ENCODE data around the gene C18orf54.
"Not testable (repeated sequence)": the region's sequence is repeated elsewhere in the genome, so short reads cannot be mapped to it uniquely, and the experiment has no call there.

Gene C18orf54

DNA sequence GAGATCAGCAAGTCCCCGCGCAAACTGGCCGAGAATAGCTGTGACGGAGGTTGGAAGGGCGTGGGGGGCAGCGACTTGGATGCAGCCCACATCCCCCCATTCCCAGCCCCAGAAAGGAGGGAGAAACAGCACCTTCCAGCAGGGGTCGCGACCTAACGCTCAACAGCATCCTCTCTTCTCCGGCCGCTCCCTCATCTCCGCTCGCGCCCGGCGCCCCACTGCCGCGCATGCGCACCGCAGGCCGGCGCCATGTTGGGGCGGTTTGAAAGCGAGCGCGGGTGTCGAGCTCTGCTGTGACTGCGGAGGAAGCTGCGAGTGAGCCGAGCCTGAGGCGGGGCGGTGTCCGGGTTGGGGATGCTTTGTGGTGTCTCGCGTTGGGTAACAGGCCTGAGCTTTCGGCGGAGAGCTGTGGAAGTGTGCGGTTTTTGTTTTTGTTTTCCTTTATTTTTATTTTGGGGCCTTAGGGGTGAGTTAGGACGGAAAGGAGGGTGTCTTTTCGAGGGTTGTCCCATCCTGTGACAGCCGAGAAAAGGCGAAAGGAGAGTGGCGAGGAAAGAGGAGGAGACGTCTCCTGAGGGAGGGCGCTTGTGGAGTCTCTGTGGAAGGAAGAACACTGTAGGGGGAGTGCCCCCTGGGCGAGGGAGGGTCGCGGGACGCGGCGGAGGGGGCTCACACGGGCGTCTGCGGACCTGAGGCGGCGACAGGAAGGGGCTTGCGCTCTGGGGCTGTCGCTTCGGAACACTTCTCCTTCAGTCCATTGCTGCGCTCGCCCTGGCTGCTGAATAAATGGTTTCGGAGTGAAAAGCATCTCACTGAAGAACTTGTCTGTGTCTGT lies at the start of gene C18orf54, which contains the start of gene STARD6:
C18orf54 (plus strand) TSS at position 247 of the 835 bp plus-strand sequence. CDS start 2,667 bp downstream, outside the sequence.
STARD6 (minus strand) TSS at position 199 of the 835 bp plus-strand sequence. CDS start 3,285 bp downstream, outside the sequence.
- peak; percentile 80 to 91 (median 86) for DNase-seq

DNA sequence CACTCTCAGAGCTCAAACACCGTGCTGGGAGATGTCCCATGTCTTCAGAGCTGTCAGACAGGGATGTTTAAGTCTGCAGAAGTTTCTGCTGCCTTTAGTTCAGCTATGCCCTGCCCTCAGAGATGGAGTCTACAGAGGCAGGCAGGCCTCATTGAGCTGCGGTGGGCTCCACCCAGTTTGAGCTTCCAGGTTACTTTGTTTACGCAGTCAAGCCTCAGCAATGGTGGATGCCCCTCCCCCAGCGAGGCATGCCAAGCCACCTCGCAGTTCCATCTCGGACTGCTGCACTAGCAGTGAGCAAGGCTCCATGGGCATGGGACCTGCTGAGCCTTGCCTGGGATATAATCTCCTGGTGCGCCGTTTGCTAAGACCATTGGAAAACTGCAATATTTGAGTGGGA lies 48.1 kb upstream of the C18orf54 start:
- DNase-seq = not testable (repeated sequence)

DNA sequence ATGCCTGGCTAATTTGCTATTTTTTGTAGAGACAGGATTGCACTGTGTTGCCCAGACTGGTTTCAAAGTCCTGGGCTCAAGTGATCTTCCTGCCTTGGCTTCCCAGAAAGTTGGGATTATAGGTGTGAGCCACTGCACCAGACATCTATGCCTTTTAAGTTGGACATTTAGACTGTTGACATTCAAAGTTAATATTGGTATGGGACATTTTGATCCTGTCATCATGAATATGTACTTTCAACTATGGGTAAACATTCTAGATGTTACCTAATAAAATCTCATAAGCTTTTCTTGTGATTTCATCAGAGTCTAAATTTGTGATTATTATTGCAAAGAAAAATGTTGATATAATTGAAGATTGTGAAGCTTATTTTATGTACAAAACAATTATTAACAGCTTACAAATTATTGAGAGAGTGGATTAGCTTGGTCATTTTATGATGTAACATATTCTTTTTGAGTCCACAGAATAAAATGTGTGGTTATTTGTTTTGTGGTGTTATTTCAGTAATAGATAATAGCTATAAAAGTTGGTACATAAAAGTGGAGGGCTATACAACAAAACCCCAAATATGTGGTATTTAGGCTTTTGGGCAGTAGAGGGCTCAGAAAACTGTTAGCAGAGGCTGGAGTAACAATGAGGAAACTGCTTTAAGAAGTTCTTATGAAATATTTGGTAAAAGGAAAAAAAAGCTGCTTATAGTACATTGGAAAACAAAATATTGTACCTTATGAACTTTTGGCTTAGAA lies 41.5 kb upstream of the C18orf54 start:
- DNase-seq = no peak

DNA sequence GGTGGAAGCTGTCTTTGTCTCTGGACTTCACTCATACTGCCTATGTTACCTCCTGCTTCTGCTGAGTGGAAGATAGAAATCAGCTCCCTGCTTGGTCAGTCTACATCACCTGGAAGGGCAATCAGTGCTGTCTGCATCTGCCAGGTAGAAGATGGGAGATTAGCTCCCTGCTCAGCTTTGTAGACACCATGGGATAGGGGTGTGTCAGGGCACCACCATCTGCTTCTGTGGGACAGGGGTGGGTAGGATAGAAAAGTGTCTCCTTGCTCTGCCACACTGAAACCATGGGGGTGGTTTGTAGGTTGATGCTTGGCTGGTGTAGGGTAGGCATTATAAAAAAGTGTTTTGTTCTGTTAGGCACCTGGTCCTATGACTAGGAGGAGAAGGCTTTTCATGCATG lies 34.1 kb upstream of the C18orf54 start:
- DNase-seq = no peak

DNA sequence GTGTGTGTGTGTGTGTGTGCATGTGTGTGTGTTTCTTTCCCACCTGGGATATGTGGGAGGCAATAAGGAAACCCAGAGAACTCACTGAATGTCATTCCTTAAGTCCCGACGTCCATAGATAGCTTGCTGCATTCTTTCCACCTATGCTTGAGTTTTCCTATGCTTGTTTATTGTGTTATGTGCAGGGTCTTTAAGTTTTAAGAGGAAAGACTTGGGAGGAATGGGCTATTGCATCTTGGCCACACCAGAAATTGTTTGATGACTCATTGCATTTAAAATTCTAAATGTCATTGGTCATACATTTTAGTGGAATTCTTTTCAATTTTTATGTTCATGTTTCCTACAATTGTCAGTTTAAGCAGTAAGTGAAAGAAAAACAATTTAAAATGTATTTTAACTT lies 33.7 kb upstream of the C18orf54 start:
- DNase-seq = no peak

DNA sequence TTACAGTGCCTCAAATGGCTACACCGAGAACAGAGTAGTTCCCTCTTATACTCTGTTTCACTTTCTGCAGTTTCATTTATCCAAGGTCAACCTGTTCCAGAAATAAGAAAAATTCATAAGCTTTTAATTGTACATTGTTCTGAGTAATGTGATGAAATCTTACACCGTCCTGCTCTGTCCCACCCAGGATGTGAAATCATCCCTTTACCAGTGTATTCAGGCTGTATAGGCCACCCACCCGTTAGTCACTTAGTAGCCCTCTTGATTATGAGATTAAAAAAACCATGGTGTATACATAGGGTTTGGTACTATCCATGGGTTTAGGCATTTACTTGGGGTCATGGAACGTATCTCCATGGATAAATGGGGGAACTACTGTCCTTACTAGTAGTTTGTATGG lies 29.9 kb upstream of the C18orf54 start:
- no peak for DNase-seq

DNA sequence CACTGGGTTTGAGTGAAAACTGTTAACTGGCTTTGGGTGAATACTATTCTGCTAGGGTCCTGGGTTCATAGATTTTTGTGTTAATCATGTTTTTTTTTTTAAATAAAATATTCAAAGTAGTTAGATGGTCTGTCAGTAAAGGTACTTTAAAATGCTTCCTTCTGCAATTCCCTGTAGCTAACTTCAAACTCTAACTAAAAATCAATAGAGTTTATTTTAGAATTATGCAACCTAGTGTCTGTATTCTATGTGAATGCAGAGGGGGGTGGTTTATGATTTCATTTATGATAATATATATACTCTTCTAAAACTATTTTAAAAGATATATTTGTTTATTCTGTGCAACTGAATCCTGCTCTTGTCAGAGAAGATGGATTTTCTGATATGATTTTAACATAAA lies 27.9 kb upstream of the C18orf54 start:
- no peak for DNase-seq

DNA sequence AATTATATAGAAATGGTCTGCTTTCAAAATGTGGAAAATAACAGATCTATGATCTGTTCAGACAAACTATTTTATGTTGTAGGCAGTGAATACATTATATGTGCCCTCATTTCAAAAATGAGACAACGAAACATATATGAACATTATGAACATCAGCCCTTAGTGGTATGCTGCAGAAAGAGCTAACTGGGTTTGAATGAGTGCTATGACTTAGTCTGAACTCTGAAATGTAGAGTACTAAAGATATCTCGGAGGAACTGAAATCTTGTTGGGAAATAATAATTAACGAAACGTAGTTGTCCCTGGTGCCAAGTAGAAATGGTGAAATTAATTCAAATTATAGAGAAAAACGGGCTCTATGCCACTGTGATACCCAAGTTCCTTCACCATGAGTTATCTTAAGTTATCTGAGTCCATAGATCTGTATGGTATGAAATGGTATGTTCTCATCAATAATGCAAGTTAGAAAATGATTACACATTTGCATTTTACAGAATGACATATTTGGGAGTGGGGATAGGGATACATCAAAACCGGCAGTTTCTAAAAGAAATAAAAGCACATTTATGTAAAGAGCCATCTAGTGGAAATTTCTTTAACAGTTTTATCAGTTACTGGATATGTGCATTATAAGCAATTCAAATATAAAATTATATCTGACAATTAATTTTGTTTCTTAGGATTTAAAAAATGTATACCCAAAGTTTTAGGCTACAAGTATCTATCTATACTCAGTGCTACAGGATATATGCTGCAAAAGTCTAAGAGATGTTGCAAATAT lies 26.7 kb upstream of the C18orf54 start:
- DNase-seq = no peak

DNA sequence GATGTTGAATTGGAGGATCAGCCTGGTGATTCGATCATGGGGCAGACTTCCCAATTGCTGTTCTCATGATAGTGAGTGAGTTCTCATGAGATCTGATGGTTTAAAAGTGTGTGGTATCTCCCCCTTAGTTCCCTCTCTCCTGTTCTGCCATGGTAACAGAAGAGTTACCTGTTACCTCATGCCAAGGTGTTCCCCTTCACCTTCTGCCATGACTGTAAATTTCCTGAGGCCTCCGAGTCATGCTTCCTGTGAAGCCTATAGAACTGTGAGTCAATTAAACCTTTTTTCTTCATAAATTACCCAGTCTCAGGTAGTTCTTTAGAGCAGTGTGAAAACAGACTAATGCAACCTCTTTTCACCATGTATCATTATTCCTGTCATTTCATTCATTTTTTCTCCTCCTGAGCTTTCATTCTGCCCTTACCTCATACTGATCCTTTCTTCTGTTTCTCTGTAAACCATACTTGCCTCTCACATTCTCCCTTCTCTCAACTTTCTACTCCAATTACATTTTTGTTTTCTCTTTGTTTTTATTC lies 22.0 kb upstream of the C18orf54 start:
- DNase-seq = no peak

DNA sequence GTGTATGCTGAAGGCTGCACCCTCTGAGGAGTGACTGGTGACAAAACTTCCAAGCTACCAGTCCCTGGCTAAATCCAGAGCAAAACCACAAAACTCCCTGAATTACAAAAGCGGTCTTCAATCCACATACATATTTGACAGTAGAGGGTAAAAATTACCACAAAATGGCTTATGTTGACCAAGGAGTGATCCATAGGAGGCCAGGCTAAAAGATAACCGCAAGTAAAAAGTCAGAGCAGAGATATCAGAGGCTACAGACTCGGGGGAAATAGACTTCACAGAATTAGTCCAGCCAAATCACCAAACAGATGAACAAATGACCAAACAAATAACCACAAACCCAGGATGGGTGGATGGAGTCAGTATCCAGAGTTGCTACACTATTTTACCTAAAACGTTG lies 19.5 kb upstream of the C18orf54 start:
- no peak for DNase-seq

DNA sequence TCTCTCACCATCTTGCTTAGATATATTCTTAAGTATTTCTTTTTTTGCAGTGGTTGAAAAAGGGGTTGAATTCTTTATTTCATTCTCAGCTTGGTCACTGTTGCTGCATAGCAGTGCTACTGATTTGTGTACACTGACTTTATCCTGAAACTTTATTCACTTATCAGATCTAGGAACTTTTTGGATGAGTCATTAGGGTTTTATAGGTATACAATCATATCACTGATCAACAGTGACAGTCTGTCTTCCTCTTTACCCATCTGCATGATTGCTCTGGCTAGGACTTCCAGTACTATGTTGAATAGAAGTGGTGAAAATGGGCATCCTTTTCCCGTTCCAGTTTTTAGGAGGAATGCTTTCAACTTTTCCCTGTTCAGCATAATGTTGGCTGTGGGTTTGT lies 6.5 kb upstream of the C18orf54 start:
- no peak for DNase-seq

DNA sequence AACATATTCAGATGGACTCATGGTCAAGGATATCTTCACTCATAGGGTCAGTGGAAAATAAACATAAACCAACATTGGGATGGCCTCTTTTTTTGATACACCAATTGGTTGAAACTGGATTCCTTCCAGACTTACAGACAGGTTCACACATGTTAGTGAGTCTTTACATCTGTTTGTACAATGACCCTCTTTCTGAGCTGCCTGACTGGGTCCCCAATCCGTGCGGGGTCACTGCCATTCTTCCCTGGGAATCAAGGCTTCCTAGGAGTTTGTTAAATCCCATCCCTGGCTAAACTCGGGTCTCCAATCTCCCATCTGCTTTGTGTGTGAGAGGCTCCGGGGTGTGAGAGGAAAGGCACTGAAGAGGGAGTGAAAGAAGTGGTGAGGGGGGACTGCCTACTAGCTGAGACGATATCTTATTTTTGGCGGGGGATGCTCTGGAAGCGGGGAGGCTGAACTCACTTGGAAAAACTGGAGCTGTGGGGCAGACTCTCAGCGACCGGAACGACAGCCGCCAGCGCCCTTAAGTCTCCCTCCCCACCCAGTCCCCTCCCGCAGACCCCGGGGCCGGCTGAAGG lies 535 bp upstream of the C18orf54 start:
- DNase-seq = peak in 2 of 6 experiments; percentile 27 to 62

DNA sequence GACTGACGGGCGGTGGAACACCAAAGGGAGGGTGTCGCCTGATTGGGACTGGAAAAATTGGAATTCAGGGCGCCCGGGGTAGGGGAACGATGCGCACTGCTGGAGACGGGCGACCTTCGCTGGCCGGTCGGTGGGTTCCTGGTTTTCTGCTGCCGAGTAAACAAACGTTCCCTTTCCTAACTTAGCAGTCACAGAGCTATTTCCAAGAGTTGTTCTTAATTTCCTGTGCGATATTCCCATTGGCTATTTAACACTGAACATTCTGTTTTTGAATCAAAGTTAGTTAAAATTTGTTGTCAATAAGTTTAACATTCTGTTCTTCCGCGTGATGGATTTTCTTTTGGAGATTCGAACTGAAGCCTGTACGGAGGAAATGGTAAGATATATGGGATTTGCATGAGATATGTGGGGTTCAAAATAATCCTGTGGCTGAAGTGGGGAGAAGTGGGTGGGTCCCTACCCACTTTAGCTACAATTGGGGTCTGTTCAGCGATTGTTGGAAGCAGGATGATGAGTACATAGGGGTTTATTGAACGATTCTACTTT lies 862 bp downstream of the C18orf54 start:
- DNase-seq = no peak

DNA sequence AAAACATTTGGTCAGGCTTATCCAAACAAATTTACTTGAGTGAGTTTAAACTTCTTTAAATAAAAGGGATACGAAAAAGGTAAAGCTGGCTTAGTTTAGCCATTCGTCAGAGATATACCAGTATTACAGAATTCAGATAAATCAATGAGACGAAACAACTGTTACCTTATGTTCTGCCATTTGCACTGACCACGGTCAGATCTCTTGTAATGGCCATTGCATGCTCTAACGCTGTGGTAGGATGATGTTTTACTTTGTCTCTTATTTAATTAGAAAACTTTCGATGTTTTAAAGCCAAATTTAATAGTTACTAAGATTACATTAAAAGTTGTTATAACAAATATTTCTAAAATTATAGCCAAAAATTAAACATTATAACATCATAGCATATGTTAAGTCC lies 1.5 kb downstream of the C18orf54 start:
- DNase-seq = no peak

DNA sequence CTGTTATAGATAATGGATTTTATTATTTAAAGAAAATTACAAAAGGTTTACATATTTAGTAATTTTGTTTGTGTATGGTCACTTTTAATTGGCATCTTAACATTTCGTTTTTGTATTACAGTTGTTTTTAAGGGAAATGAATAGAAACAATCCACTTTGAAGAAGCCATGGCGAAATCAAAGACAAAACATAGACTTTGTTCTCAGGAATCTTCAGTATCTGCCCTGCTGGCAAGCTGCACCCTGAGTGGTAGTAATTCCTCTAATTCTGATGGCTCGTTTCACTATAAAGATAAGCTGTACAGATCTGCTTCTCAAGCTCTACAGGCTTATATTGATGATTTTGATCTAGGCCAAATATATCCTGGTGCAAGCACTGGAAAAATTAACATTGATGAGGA lies 2.7 kb downstream of the C18orf54 start:
- no peak for DNase-seq

DNA sequence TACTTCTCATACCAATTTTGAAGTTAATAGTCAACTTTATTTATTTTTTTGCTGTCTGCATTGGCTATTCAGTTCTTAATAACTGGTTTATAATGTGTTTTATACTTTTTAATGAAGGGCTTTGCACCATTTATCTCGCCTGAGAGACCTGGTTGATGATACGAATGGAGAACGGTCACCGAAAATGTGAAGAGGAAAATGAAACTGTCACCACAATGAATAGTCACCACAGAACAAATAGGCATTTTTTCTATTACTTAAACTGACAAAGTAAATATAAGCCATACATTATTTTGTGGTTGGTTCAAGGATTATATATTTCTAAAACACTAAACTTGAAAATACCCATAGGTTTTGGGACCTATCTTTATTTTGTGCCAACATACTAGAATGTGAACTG lies 20.4 kb downstream of the C18orf54 start:
- no peak for DNase-seq

DNA sequence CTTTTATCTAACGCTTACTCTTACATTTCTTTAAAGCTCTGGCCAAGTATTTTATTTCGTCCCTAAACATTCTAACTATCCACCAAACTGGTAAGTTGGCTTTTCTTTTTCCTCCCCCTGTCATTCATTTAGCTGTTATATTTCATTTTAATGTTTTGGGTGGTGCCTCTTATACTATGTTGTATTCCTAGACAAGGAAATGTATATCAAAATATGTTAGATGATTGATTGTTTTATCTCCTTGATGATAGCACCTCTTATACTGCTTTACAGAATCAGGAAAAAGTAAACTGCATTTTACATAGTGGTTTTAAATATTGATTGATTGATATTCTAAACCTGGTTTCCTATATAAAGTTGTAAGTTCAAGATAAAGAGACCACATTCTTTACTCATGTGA lies 23.9 kb downstream of the C18orf54 start:
- DNase-seq = no peak

DNA sequence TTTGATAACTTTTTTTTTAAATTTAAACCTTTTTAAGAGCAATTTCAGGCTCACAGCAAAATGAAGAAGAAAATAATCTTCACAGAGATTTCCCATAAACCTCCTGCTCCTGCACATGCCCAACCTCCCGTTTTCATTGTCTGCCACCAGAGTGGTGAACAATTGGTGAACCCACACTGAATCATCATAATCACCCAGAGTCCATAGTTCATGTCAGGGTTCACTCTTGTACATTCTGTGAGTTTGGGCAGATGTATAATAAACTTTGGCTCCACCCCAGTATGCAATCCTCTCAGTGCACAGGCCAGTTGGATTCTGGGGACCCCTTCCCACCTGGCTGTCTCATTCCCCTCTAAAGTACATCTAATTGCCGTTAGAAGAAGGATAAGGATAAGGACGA lies 24.4 kb downstream of the C18orf54 start:
- no peak for DNase-seq

DNA sequence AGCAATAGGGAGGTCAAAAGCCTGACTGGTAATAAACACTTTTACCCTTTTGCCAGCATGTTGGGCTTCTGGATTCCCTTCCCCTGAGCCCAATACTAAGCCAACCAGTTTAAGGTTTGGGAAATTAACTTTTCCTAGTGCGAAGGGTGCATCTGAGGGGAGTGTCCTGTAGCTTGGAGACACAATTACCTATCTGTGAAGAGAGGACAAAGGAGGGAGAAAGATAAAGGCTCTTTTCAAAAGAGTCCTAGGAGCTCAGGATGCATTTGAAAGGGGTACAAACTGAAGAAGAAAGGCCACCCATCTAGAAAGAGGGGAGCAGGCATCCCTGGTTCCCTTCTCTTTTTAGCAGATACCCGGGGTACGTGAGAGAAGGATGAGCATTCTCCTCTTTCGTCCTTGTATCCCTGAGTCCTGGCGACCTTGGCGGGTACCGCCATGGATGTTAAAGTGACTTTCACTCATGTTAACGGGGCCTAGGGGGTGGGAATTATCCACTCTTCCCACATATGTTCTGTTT lies 25.1 kb downstream of the C18orf54 start:
- DNase-seq = no peak

DNA sequence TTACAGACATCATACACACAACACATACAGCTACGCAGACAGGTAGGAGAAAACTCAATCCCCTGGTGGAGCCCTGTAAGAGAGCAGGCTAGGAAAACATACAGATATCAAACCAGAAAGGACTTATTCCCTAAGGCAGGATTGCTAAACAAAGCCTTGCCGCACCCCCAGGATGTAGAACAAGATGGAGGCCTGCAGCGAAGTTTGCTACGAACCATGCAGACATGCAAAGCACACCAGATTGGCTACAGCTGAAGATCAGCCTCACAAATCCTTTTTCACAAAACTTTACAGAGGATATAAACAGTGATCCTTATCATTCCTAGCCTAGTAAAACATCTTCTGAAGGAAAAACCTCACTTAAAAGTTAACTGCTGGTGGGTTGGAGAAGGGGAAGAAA lies 28.3 kb downstream of the C18orf54 start:
- DNase-seq = no peak

DNA sequence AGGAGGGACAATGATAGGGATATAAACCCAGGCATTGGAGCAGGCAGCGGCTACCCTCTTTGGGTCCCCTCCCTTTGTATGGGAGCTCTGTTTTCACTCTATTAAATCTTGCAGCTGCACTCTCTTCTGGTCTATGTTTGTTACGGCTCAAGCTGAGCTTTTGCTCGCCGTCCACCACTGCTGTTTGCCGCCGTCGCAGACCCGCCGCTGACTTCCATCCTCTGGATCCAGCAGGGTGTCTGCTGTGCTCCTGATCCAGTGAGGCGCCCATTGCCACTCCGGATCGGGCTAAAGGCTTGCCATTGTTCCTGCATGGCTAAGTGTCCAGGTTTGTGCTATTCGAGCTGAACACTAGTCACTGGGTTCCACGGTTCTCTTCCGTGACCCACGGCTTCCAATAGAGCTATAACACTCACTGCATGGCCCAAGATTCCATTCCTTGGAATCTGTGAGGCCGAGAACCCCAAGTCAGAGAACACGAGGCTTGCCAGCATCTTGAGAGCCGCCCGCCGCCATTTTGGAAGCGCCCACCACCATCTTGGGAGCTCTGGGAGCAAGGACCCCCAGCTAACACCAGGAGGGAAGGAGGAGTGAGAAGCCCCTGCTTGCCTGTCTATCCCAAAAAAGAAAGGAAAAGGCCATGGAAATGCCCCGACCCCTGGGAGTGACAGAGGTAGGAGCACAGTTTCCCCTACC lies 29.2 kb downstream of the C18orf54 start:
- not testable (repeated sequence) for DNase-seq
